Naive thymus-derived CD4-positive, alpha-beta T cell (primary cell): ENCODE results near the gene CPXM2. TPM values are rescaled to one million over a fixed set of nuclear protein-coding genes. Genes with fewer than 3 reads are reported as not detected.

Experiments
- ATAC-seq: fragments of 150-1000 bp; cut with Tn5 transposase; 2 replicates; pipeline ENCODE4 v1.10.0; 2021; ENCODE audit warnings: mild to moderate bottlenecking, moderate library complexity
- CTCF ChIA-PET: fragments of 350-600 bp; sonication (Branson Sonifier 250); formaldehyde crosslinking; loops from one replicate; lab custom pipeline; 2021; ENCODE audit warnings: antibody characterized with exemption; lab: Charles Lee
- POLR2A ChIA-PET: fragments of 350-600 bp; sonication (Branson Sonifier 250); formaldehyde crosslinking; loops from one replicate; lab custom pipeline; 2021; ENCODE audit warnings: antibody characterized with exemption, inconsistent platforms; lab: Charles Lee
- DNase-seq, 9 donors: peaks; one replicate each; pipeline versions ENCODE4 v3.0.0 to v3.0.0-alpha.2; 2020 to 2022; ENCODE audit warnings: mixed read lengths in 1 of 9
- H3K27ac ChIP-seq: one replicate; pipeline ENCODE4 v1.7.0; 2013; ENCODE audit warnings: mild to moderate bottlenecking, low read depth, low read length, moderate library complexity
- H3K27me3 ChIP-seq, 2 donors: one replicate each; pipeline ENCODE4 v1.7.0; 2013; ENCODE audit warnings: low read length in 2 of 2, mild to moderate bottlenecking in 2 of 2, moderate library complexity in 2 of 2; ENCODE audit not compliant: control insufficient read depth in 2 of 2, insufficient read depth in 2 of 2
- H3K36me3 ChIP-seq, 3 experiments: 1 replicate in 2 of 3; 2 replicates in 1 of 3; pipeline ENCODE4 v1.7.0; 2013; ENCODE audit warnings: low read length in 3 of 3, mild to moderate bottlenecking in 3 of 3, moderate library complexity in 1 of 3; ENCODE audit not compliant: insufficient read depth in 3 of 3, control insufficient read depth in 2 of 3
- H3K4me1 ChIP-seq, 2 donors: one replicate each; pipeline ENCODE4 v1.7.0; 2013; ENCODE audit warnings: low read length in 2 of 2, mild to moderate bottlenecking in 2 of 2, moderate library complexity in 1 of 2; ENCODE audit not compliant: control insufficient read depth in 2 of 2, insufficient read depth in 2 of 2
- H3K4me3 ChIP-seq: 2 replicates; pipeline ENCODE4 v1.7.0; 2013; ENCODE audit warnings: mild to moderate bottlenecking, low read length
- H3K9me3 ChIP-seq, 3 experiments: 1 replicate in 2 of 3; 2 replicates in 1 of 3; pipeline ENCODE4 v1.7.0; 2013; ENCODE audit warnings: low read length in 3 of 3; ENCODE audit not compliant: control insufficient read depth in 2 of 3
- H3K27ac Mint-ChIP-seq, 9 donors: one replicate each; pipeline ENCODE4 v1.8.0; 2020 to 2022; ENCODE audit warnings: mixed read lengths in 9 of 9, mild to moderate bottlenecking in 8 of 9, moderate library complexity in 5 of 9, inconsistent platforms in 2 of 9
- H3K27me3 Mint-ChIP-seq, 5 donors: one replicate each; pipeline ENCODE4 v1.8.0; 2021 to 2022; ENCODE audit warnings: mixed read lengths in 5 of 5, mild to moderate bottlenecking in 1 of 5
- H3K36me3 Mint-ChIP-seq, 5 donors: one replicate each; pipeline ENCODE4 v1.8.0; 2020 to 2022; ENCODE audit warnings: mixed read lengths in 5 of 5, mild to moderate bottlenecking in 3 of 5, inconsistent platforms in 1 of 5
- H3K4me1 Mint-ChIP-seq, 7 donors: one replicate each; pipeline ENCODE4 v1.8.0; 2020 to 2022; ENCODE audit warnings: mixed read lengths in 7 of 7, mild to moderate bottlenecking in 3 of 7, inconsistent platforms in 1 of 7
- H3K4me3 Mint-ChIP-seq, 10 donors: one replicate each; pipeline ENCODE4 v1.8.0; 2020 to 2022; ENCODE audit warnings: mild to moderate bottlenecking in 10 of 10, mixed read lengths in 10 of 10, moderate library complexity in 6 of 10, inconsistent platforms in 2 of 10
- H3K9me3 Mint-ChIP-seq, 11 donors: one replicate each; pipeline ENCODE4 v1.8.0; 2020 to 2022; ENCODE audit warnings: mixed read lengths in 11 of 11, mild to moderate bottlenecking in 4 of 11, inconsistent platforms in 1 of 11, moderate library complexity in 1 of 11
- intact Hi-C, 2 donors: fragments of 100-400 bp; cut with micrococcal nuclease; formaldehyde crosslinking; loops; one replicate each; pipeline ENCODE4 v1.15.1; 2023
- polyA plus RNA-seq, 2 donors: library from polyadenylated mRNA; unstranded; fragments of 300-500 nt; fragmentation: Illumina TruSeq; gene quantifications; one replicate each; pipeline ENCODE4 v1.2.3, GENCODE V29; 2021
- total RNA-seq, 6 experiments: library from RNA in 5 of 6; stranded (reverse) in 5 of 6; gene quantifications; 1 replicate in 5 of 6; 2 replicates in 1 of 6; pipeline ENCODE4 v1.2.3 and lab custom pipeline; 2021 to 2026

The CPXM2 gene
- total and polyA plus RNA-seq, 7 experiments from 2014 or later: not detected

DNA sequence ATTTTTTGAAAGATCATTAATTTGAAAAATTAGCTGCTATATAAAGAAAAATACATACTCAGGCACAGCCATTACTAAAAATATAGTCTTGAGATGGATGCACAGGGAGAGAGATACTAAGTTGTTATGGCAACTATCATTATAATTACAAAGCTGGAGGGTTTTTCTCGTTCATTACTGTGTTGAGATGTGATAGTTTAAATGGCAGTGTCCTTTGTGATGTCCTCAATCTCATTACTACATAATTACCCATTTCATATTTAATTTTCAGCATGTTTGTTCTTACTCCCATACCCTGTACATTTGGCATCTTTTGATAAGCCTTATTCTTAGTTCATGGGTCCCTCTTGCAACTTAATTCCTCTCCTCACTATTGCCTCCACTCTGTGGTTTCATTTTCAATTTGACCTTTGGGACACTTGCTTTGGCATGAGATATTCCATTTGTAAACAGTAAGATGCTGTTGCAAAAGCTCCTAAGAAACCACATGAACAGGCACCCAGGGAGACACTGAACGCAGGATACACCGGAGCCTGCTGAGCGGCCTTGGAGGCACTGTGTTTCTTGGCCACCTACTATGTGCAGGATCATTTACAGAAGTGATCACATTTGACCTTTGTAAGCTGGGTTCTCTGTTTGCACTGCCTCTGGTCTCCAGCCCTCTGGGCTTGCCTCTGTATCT is 4.8 kb upstream of the CPXM2 start:
- peaks cover 9 to 46% (median 20%) of the 10 kb centered on the region in 5 donors for H3K27me3 Mint-ChIP-seq
- H3K36me3 Mint-ChIP-seq: no peaks in the 10 kb centered on the region
- Histone ChIP-seq H3K4me3 (no peak overlapping the region), H3K27ac (no peak overlapping the region), H3K36me3 (no peaks in the 10 kb centered on the region), H3K9me3 (no peaks in the 10 kb centered on the region), H3K4me1 (no peaks in the 10 kb centered on the region), H3K27me3 (no peaks in the 10 kb centered on the region)
- no peak overlapping the region for H3K27ac Mint-ChIP-seq
- peaks cover 0 to 17% (median 3%) of the 10 kb centered on the region in 11 donors for H3K9me3 Mint-ChIP-seq
- intact Hi-C loops: no loop called here
- ChIA-PET CTCF (no interaction called here), POLR2A (no interaction called here)
- H3K4me3 Mint-ChIP-seq: no peak overlapping the region
- no peak for ATAC-seq
- peaks cover 0 to 2% (median 0%) of the 10 kb centered on the region in 7 donors for H3K4me1 Mint-ChIP-seq
- no peak for DNase-seq

DNA sequence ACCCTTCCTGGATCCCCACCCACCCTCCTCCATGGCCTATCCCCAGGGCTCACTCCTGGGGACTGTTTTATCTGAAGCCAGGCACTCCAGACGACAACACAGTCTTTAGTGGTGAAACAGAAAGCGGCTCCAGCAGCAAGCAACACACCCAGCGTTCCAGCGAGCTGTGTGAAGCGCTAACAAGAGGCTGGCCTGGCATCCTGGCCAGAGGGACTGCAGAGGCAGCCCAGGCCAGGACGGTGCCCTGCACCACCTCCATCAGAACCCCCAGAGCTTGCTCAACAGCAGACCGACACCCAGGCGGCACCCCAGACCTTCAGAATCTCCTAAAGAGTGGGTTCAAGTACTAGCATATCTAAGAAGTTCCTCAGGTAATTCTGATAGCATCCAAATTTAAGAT is 2.0 kb upstream of the CPXM2 start:
- H3K36me3 Mint-ChIP-seq: no peaks in the 10 kb centered on the region
- peaks cover 20 to 60% (median 30%) of the 10 kb centered on the region in 5 donors for H3K27me3 Mint-ChIP-seq
- Histone ChIP-seq H3K4me1 (no peaks in the 10 kb centered on the region), H3K9me3 (no peaks in the 10 kb centered on the region), H3K27ac (no peak overlapping the region), H3K36me3 (no peaks in the 10 kb centered on the region), H3K4me3 (no peak overlapping the region), H3K27me3 (no peaks in the 10 kb centered on the region)
- POLR2A ChIA-PET: no interaction called here
- CTCF ChIA-PET: interaction anchor here (0.6 kb wide), 1 partner anchor 1944 kb away, joined by 3 read pairs; no protein-coding TSS in a partner anchor
- intact Hi-C loops: no loop called here
- ATAC-seq: no peak
- H3K4me3 Mint-ChIP-seq: no peak overlapping the region
- no peaks in the 10 kb centered on the region for H3K4me1 Mint-ChIP-seq
- peaks cover 0 to 2% (median 0%) of the 10 kb centered on the region in 11 donors for H3K9me3 Mint-ChIP-seq
- no peak for DNase-seq
- H3K27ac Mint-ChIP-seq: no peak overlapping the region

DNA sequence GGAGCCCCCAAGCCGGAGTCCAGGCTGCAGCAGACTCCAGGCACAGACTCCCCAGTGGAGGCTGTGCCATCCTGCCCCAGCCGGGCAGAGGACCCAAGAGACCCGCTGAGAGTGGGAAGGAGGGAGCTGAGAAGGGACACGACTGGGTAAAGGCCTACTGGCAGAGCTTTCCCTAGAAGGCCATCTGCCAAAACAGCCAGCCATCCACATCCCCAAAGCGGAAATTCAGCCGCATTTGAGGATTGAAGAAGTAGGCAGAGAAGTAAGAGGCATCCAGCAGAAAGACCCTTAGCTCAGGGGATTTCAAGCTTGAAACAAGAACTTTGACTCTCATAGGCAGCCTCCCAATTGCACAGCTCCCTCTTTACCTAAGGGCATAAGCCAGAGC is 857 bp downstream of the CPXM2 start:
- Mint-ChIP-seq H3K4me1 (no peaks in the 10 kb centered on the region), H3K9me3 (peaks cover 0 to 2% (median 0%) of the 10 kb centered on the region in 11 donors), H3K4me3 (no peak overlapping the region), H3K27ac (no peak overlapping the region), H3K27me3 (peaks cover 26 to 43% (median 32%) of the 10 kb centered on the region in 5 donors), H3K36me3 (no peaks in the 10 kb centered on the region)
- POLR2A ChIA-PET: no interaction called here
- Histone ChIP-seq H3K36me3 (no peaks in the 10 kb centered on the region), H3K4me3 (no peak overlapping the region), H3K27ac (no peak overlapping the region), H3K4me1 (no peaks in the 10 kb centered on the region), H3K27me3 (no peaks in the 10 kb centered on the region), H3K9me3 (no peaks in the 10 kb centered on the region)
- ATAC-seq (no peak), DNase-seq (no peak)
- CTCF ChIA-PET: no interaction called here
- intact Hi-C loops: no loop called here

DNA sequence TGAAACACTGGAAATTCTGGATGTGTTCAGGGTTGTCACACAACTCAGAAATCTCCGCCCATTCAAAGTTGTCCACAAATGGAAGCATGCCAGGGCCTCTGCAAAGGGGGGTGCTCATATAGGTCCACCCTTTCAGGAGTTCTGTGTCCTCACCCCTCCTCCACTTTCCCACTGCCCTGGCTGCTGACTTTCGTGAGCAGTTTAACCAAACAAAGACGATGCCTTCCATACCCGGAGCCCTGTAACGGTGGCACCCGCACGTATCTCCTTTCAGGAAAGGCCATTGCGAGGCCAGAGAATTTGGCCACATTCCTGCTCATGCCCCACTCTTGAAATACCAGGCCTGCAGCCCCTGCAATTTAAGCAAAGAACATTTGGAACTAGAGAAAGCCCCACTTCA is 1.4 kb downstream of the CPXM2 start:
- intact Hi-C loops: no loop called here
- H3K27ac Mint-ChIP-seq: no peak overlapping the region
- Histone ChIP-seq H3K27me3 (no peaks in the 10 kb centered on the region), H3K27ac (no peak overlapping the region), H3K4me3 (no peak overlapping the region), H3K9me3 (no peaks in the 10 kb centered on the region), H3K36me3 (no peaks in the 10 kb centered on the region), H3K4me1 (no peaks in the 10 kb centered on the region)
- POLR2A ChIA-PET: no interaction called here
- no peaks in the 10 kb centered on the region for H3K4me1 Mint-ChIP-seq
- CTCF ChIA-PET: no interaction called here
- DNase-seq (no peak), ATAC-seq (no peak)
- H3K4me3 Mint-ChIP-seq: peak overlapping the region in 1 of 10 donors; percentile 16
- no peaks in the 10 kb centered on the region for H3K36me3 Mint-ChIP-seq
- H3K9me3 Mint-ChIP-seq: peaks cover 0 to 2% (median 0%) of the 10 kb centered on the region in 11 donors
- H3K27me3 Mint-ChIP-seq: peaks cover 26 to 42% (median 32%) of the 10 kb centered on the region in 5 donors

DNA sequence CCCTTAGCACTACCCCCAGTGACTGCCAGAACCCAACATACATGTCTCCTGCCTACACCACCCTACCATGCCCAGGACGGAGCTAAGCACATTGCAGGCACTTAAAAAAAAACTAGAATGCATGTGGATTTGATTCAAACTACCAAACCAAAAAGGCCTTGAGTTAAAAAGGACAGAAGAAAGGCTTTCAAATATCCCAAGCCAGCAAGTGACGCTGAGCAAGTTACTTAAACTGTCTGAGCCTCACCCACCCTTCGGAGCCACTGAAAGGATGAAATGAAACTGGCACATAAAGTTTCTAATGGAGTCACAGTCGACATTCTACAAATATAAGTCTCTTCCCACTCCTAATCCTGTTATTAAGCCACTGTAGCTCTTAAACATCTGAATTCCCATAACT is 1.8 kb downstream of the CPXM2 start:
- Mint-ChIP-seq H3K27me3 (peaks cover 26 to 40% (median 31%) of the 10 kb centered on the region in 5 donors), H3K27ac (no peak overlapping the region), H3K4me1 (no peaks in the 10 kb centered on the region), H3K36me3 (no peaks in the 10 kb centered on the region), H3K9me3 (peaks cover 0 to 2% (median 0%) of the 10 kb centered on the region in 11 donors), H3K4me3 (no peak overlapping the region)
- intact Hi-C loops: no loop called here
- POLR2A ChIA-PET: no interaction called here
- CTCF ChIA-PET: no interaction called here
- ATAC-seq (no peak), DNase-seq (no peak)
- H3K4me1 ChIP-seq: no peaks in the 10 kb centered on the region
- no peak overlapping the region for H3K4me3 ChIP-seq
- no peaks in the 10 kb centered on the region for H3K36me3 ChIP-seq
- H3K27me3 ChIP-seq: no peaks in the 10 kb centered on the region
- no peaks in the 10 kb centered on the region for H3K9me3 ChIP-seq
- no peak overlapping the region for H3K27ac ChIP-seq

DNA sequence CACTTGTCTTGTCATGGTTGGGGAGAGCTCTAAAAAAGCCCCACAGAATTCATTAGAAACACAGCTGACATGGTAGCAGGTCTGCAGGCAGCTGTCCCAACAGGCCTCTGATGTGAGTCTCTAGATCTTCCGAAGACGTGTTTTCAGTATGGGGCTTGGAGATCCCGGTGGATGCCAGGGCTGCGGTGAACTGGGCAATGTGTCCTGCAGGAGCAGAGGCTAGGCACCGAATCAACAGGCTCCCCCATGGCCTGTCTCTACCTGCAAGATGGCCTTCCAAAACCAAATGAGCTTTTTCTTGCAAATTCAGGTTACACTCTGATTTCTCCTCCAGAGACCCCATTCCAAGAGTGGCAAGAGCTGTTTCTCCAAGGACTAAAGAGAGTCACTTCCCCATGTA is 2.9 kb downstream of the CPXM2 start:
- no peak for ATAC-seq
- H3K27ac ChIP-seq: no peak overlapping the region
- no peaks in the 10 kb centered on the region for H3K27me3 ChIP-seq
- POLR2A ChIA-PET: no interaction called here
- H3K9me3 Mint-ChIP-seq: peaks cover 0 to 2% (median 0%) of the 10 kb centered on the region in 11 donors
- DNase-seq: no peak
- no peak overlapping the region for H3K4me3 Mint-ChIP-seq
- no peaks in the 10 kb centered on the region for H3K9me3 ChIP-seq
- no peaks in the 10 kb centered on the region for H3K4me1 Mint-ChIP-seq
- CTCF ChIA-PET: no interaction called here
- no peaks in the 10 kb centered on the region for H3K36me3 Mint-ChIP-seq
- H3K27ac Mint-ChIP-seq: no peak overlapping the region
- no peaks in the 10 kb centered on the region for H3K4me1 ChIP-seq
- no peak overlapping the region for H3K4me3 ChIP-seq
- intact Hi-C loops: no loop called here
- no peaks in the 10 kb centered on the region for H3K36me3 ChIP-seq
- H3K27me3 Mint-ChIP-seq: peaks cover 22 to 32% (median 26%) of the 10 kb centered on the region in 5 donors

DNA sequence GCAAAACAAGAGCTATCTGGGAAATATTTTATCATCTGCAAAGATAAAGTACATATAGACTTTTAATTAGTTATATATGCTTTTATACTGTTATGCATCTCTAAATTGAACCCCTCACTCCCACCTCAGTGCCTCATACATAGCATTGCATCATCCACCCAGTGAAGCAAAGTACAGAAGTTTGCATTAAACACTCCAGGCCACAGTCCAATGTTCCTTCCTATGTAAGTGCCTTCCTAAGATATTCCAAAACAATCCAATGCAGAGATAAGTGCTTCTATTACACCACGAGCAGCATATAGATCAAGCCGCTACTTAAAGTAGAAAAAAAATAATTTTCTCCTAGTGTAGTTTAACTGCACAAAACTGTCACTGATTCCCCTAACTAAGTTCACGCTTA is 3.4 kb downstream of the CPXM2 start:
- peaks cover 0 to 2% (median 0%) of the 10 kb centered on the region in 11 donors for H3K9me3 Mint-ChIP-seq
- POLR2A ChIA-PET: no interaction called here
- H3K27me3 Mint-ChIP-seq: peaks cover 22 to 34% (median 26%) of the 10 kb centered on the region in 5 donors
- H3K4me3 Mint-ChIP-seq: no peak overlapping the region
- H3K27ac ChIP-seq: no peak overlapping the region
- H3K4me3 ChIP-seq: no peak overlapping the region
- H3K9me3 ChIP-seq: no peaks in the 10 kb centered on the region
- CTCF ChIA-PET: no interaction called here
- H3K4me1 ChIP-seq: no peaks in the 10 kb centered on the region
- no peak for DNase-seq
- H3K4me1 Mint-ChIP-seq: no peaks in the 10 kb centered on the region
- H3K36me3 ChIP-seq: no peaks in the 10 kb centered on the region
- intact Hi-C loops: no loop called here
- H3K36me3 Mint-ChIP-seq: no peaks in the 10 kb centered on the region
- no peaks in the 10 kb centered on the region for H3K27me3 ChIP-seq
- no peak overlapping the region for H3K27ac Mint-ChIP-seq
- no peak for ATAC-seq
